Activated CD8-positive, alpha-beta T cell treated with anti-CD3 and anti-CD28 coated beads for 36 hours (primary cell): ENCODE data around the gene HOXD8. TPM values are rescaled to one million over a fixed set of nuclear protein-coding genes. Genes with fewer than 3 reads are reported as not detected.

ENCODE experiments used
- ATAC-seq: fragments of 200-7000 bp; cut with Tn5 transposase; one replicate; pipeline ENCODE4 v1.10.0; 2021; ENCODE audit warnings: mild to moderate bottlenecking, moderate library complexity
- CTCF ChIA-PET: fragments of 350-600 bp; sonication (Branson Sonifier 250); formaldehyde crosslinking; loops from one replicate; lab custom pipeline; 2021; ENCODE audit warnings: antibody characterized with exemption; lab: Charles Lee
- POLR2A ChIA-PET: fragments of 350-600 bp; sonication (Branson Sonifier 250); formaldehyde crosslinking; loops from one replicate; lab custom pipeline; 2021; ENCODE audit warnings: antibody characterized with exemption; lab: Charles Lee
- DNase-seq: peaks from one replicate; pipeline ENCODE4 v3.0.0-alpha.2; 2020
- H3K27ac Mint-ChIP-seq: one replicate; pipeline ENCODE4 v1.8.0; 2021; ENCODE audit warnings: mild to moderate bottlenecking, mixed read lengths
- H3K27me3 Mint-ChIP-seq: one replicate; pipeline ENCODE4 v1.8.0; 2021; ENCODE audit warnings: mixed read lengths
- H3K36me3 Mint-ChIP-seq: one replicate; pipeline ENCODE4 v1.8.0; 2021; ENCODE audit warnings: low read depth, mixed read lengths
- H3K4me1 Mint-ChIP-seq: one replicate; pipeline ENCODE4 v1.8.0; 2021; ENCODE audit warnings: low read depth, mixed read lengths
- H3K4me3 Mint-ChIP-seq: one replicate; pipeline ENCODE4 v1.8.0; 2021; ENCODE audit warnings: mild to moderate bottlenecking, moderate library complexity, mixed read lengths
- H3K9me3 Mint-ChIP-seq: one replicate; pipeline ENCODE4 v1.8.0; 2021; ENCODE audit warnings: mixed read lengths
- CTCF ChIP-seq: fragments of 200-600 bp; IDR thresholded peaks from one replicate; pipeline ENCODE4 v1.8.0; 2022; ENCODE audit warnings: antibody characterized with exemption, mild to moderate bottlenecking
- intact Hi-C: fragments of 100-400 bp; cut with micrococcal nuclease; formaldehyde crosslinking; loops from one replicate; pipeline ENCODE4 v1.10.0; 2022
- total RNA-seq, 2 experiments: library from RNA; stranded (reverse); gene quantifications; one replicate each; pipeline ENCODE4 v1.2.3, GENCODE V29; 2021

The HOXD8 gene
- total RNA-seq, 2 experiments from 2014 or later, result not detected

- H3K36me3 Mint-ChIP-seq, result peaks cover 3% of the 10 kb centered on the region
- intact Hi-C loops, result no loop called here
- H3K27ac Mint-ChIP-seq, result no peak overlapping the region
- DNase-seq (no peak), ATAC-seq (no peak)
- peaks cover 2% of the 10 kb centered on the region for H3K9me3 Mint-ChIP-seq
- H3K4me1 Mint-ChIP-seq, result peaks cover 16% of the 10 kb centered on the region
- no peak for TF ChIP-seq CTCF
- ChIA-PET CTCF (interaction anchor here (0.6 to 2.9 kb wide), 18 partner anchors 9 to 544 kb away, joined by 3 to 28 read pairs (median 5); no protein-coding TSS in a partner anchor), POLR2A (no interaction called here)
- peaks cover 82% of the 10 kb centered on the region for H3K27me3 Mint-ChIP-seq
- H3K4me3 Mint-ChIP-seq, result no peak overlapping the region
Measured at GRCh38 chr2:176110415-176111308, 18.8 kb upstream of the HOXD8 start.

- Mint-ChIP-seq H3K4me1 (peaks cover 13% of the 10 kb centered on the region), H3K27ac (no peak overlapping the region), H3K4me3 (no peak overlapping the region), H3K27me3 (peaks cover 81% of the 10 kb centered on the region), H3K9me3 (peaks cover 2% of the 10 kb centered on the region), H3K36me3 (peaks cover 3% of the 10 kb centered on the region)
- intact Hi-C loops, result no loop called here
- ATAC-seq (no peak), DNase-seq (peak; percentile 54)
- peak; percentile 45 for TF ChIP-seq CTCF
- CTCF ChIA-PET, result interaction anchor here (0.6 to 2.9 kb wide), 18 partner anchors 9 to 543 kb away, joined by 3 to 28 read pairs (median 5); no protein-coding TSS in a partner anchor
- POLR2A ChIA-PET, result no interaction called here
Measured at GRCh38 chr2:176111309-176111663, 18.2 kb upstream of the HOXD8 start.

GRCh38 chr2:176111846-176112374 lies 17.6 kb upstream of the HOXD8 start:
- H3K9me3 Mint-ChIP-seq, result peaks cover 4% of the 10 kb centered on the region
- no peak for DNase-seq
- intact Hi-C loops, result no loop called here
- H3K27ac Mint-ChIP-seq, result no peak overlapping the region
- no peak for ATAC-seq
- peaks cover 11% of the 10 kb centered on the region for H3K4me1 Mint-ChIP-seq
- peaks cover 3% of the 10 kb centered on the region for H3K36me3 Mint-ChIP-seq
- ChIA-PET CTCF (interaction anchor here (1.3 to 2.9 kb wide), 8 partner anchors 15 to 525 kb away, joined by 4 to 28 read pairs (median 7); no protein-coding TSS in a partner anchor), POLR2A (no interaction called here)
- peaks cover 84% of the 10 kb centered on the region for H3K27me3 Mint-ChIP-seq
- H3K4me3 Mint-ChIP-seq, result no peak overlapping the region
- TF ChIP-seq CTCF, result no peak

- peaks cover 8% of the 10 kb centered on the region for H3K4me1 Mint-ChIP-seq
- H3K27me3 Mint-ChIP-seq, result peaks cover 85% of the 10 kb centered on the region
- ATAC-seq (no peak), DNase-seq (no peak)
- POLR2A ChIA-PET, result no interaction called here
- H3K36me3 Mint-ChIP-seq, result peaks cover 3% of the 10 kb centered on the region
- intact Hi-C loops, result no loop called here
- no peak for TF ChIP-seq CTCF
- peaks cover 4% of the 10 kb centered on the region for H3K9me3 Mint-ChIP-seq
- H3K4me3 Mint-ChIP-seq, result no peak overlapping the region
- H3K27ac Mint-ChIP-seq, result no peak overlapping the region
- CTCF ChIA-PET, result interaction anchor here (1.2 to 5.2 kb wide), 5 partner anchors 14 to 31 kb away, joined by 3 to 28 read pairs (median 21); no protein-coding TSS in a partner anchor
Measured at GRCh38 chr2:176112375-176113302, 16.9 kb upstream of the HOXD8 start.
